ENCODE results near the gene ALPG.
A peak's percentile ranks its signal among the peaks of the same experiment; 100 is the strongest.
"Not testable (repeated sequence)": the region's sequence is repeated elsewhere in the genome, so short reads cannot be mapped to it uniquely, and the experiment has no call there.

ALPG gene

DNA sequence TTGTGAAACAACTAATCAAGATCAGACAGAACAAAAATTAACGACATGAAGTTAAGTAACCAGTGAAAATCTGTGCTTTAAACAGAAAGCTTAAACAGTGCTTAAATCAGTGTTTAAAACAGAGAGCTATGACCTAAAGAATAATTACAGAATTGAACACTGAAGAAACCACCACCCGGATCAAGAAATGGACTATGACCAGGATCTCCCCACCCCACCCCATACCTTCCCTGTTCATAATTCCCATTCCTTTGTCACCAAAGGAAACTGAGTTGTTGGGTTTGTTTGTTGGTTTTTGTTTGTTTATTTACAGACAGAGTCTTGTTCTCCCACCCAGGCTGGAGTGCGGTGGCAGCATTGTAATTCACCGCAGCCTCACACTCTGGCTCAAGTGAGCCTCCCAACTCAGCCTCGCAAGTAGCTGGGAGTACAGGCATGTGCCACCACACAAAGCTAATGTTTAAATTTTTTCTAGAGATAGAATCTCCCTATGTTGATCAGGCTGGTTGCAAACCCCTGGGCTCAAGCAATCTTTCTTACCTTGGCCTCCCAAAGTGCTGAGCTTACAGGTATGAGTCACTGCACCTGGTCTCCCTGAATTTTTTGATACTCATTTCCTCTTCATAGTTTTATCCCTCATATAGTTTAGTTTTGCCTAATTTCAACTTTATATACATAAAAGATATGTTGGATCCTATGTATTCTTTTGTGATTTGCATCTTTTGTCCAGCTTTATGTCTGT lies 8.2 kb upstream of the ALPG start:
- no peak for DNase-seq

DNA sequence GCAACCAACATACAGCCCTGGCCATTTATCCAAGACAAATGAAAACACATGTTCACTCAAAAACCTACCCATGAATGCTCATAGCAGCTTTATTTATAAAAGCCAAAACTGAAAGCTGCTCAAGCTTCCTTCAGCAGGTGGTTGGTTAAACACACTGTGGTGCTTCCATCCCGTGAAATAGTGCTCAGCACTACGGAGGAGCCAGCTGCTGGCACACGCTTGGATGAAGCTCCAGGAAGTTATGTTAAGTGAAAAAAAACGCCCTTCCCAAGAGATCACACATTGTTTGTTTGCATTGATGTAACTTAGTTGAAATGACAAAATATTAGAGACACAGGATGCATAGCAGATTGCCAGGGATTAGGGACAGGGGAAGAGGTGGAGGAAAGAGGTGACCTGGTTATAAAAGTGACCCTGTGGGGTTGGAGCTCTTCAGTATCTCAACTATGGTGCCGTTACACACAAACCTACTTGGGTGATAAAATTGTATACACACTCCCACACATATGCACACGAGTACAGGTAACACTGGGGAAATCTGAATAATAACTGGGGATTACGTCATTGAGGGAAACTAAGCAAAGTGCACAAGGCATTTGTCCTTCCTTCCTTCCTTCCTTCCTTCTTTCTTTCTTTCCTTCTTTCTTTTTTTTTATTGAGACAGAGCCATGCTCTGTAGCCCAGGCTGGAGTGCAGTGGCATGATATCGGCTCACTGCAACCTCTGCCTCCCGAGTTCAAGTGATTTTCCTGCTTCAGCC lies 6.2 kb upstream of the ALPG start:
- no peak for DNase-seq

DNA sequence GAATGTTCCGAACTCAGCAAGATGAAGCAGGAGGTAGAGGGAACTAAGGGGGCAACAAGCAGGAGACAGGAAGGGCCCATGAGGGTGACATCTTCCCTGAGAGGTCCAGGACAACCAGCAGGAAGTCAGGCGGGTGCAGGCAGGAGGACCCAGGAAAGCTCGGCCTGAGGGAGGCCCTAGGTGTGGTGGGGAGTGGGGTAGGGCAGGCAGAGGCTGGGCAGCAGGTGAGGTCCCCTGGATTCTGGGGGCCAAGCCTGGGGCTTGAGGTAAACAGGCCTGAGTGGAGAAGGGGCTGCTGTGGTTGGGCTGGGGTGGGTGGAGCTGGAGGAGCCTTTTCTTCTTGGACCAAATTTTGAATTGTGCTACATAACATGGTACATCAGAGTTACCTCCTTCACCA lies 4.1 kb upstream of the ALPG start:
- DNase-seq: no peak

DNA sequence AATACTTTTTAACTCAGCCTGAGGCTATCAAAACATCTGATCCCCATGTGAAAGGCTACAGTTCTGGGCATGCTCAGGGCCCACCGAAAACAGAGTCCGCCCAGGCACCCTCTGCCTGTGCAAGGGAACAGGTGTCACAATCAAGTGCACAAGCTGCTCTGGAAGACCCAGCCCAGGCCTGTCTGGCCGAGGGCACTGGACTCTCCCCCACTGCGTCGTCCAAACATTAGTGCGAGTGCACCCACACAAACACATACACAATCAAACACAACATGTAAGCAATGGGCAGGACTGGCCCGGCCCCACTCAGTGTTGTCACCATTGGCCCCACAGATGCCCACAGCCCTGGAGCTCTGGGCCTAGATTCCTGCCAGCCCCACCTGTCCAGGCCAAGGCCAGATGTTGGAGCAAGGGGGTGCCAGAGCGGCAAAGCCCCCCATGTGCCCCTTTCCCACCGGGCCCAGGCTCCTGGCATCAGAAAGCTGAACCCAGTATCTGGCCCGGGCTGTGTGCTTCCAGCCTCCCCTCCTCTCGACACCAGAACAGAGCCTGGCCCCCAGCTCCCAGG lies 617 bp upstream of the ALPG start:
- DNase-seq: no peak

DNA sequence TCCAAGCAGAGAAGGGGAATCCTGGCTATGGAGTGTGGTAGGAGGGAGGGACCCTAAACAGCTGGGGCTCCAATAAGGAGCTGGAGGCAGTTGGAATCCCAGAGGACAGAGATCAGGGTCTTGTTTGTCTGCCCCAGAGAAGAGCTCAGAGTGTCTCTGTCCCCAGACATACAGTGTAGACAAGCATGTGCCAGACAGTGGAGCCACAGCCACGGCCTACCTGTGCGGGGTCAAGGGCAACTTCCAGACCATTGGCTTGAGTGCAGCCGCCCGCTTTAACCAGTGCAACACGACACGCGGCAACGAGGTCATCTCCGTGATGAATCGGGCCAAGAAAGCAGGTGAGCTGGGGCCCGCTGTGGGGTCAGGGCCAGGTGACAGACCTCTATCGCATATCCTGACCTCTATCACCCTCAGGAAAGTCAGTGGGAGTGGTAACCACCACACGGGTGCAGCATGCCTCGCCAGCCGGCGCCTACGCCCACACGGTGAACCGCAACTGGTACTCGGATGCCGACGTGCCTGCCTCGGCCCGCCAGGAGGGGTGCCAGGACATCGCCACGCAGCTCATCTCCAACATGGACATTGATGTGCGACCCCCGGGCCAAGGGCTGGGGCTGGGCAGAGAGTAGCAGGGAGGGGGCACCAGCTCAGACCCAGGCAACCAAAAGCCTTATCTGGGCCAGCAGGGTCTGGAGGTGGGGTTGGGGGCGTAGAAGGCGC lies 945 bp downstream of the ALPG start:
- not testable (repeated sequence) for DNase-seq

DNA sequence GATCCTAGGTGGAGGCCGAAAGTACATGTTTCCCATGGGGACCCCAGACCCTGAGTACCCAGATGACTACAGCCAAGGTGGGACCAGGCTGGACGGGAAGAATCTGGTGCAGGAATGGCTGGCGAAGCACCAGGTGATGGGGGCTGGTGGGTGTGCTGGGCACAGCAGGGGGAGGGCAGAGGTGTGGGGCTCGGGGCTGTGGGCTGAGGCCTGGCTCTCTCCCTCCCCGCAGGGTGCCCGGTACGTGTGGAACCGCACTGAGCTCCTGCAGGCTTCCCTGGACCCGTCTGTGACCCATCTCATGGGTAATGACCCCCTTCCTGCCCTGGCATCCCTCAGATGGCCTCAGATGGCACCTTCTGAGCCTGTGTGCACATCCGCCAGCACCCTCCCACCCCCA lies 1.6 kb downstream of the ALPG start:
- not testable (repeated sequence) for DNase-seq

DNA sequence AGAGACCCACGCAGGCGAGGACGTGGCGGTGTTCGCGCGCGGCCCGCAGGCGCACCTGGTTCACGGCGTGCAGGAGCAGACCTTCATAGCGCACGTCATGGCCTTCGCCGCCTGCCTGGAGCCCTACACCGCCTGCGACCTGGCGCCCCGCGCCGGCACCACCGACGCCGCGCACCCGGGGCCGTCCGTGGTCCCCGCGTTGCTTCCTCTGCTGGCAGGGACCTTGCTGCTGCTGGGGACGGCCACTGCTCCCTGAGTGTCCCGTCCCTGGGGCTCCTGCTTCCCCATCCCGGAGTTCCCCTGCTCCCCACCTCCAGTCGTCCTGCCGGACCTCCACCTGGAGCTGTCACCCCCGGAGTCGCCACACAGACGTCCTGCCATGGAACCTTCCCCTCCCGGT lies 3.0 kb downstream of the ALPG start:
- not testable (repeated sequence) for DNase-seq

DNA sequence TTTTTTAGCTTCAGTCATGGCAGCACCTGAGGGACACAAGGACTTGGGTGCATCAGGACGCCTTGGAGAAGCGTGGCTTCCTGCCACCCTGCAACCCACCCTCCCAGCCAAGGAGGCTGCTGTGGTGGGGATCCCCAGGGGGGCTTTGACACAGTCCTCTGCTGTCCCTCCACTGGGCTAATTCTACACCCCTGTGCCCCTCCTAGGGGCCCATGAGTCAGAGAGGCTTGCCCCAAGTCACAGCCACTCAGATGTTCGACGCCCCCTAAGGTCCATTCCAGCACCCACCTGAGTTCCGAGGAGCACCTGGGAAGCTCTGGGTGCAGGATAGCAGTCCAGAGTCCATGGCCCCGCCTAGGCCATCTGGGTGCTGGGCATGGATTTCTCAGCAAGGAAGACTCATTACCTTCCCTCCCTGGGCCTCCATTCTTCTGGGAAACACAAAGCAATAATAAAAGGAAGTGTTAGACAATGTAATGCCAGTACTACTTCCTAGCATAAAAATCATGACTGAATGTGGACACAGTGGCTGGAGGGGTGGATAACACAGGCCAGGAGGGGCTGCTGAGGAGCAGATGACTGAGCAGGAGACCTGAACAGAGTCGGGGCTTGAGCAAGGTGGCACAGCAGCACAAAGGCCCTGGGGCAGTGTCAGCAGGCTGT lies 3.7 kb downstream of the ALPG start:
- no peak for DNase-seq

DNA sequence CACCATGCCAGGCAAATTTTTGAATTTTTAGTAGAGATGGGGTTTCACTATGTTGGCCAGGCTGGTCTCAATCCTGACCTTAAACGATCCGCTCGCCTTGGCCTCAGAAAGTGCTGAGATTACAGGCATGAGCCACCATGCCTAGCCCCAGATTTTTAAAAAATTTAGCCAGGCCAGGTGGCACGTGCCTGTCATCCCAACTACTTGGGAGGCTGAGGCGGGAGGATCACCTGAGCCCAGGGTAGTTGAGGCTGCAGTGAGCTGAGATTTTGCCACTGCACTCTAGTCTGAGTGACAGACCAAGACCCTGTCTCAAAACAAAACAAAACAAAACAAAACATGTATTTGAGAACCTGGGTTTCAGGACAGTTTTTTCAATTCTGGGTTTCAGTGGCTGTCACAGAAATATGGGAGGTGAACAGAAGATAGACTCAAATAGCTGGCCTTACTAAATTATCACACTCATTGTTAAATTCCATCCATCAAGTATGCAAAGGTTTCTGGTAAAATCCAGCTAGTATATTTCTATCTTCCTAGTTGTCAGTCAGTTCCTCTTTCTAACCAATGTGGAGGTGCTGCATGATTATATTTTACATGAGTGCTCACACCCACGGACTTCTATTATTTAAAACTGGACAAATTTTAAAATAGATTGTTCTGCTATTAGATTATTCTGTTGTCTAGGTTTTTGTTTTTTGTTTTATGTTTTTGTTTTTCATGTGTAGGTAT lies 5.4 kb downstream of the ALPG start:
- DNase-seq: no peak

DNA sequence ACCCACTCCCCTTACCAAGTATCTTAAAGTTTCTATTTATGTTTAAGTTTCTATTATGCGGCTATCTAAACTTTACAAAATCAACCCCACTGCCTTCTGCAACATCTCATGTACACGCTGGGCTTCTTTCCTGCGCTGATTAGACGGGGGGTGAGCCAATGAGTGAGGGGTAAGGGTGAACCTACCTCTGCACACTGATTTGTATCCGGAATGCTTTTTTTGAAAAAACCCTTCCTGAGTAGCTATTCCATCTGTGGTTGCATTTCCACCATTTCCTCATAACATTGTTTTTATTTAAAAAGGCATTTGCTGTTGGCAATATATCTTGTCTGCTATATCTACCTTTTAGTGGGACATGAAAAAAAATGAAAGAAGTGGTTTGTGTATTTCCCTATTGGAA lies 6.3 kb downstream of the ALPG start:
- no peak for DNase-seq

DNA sequence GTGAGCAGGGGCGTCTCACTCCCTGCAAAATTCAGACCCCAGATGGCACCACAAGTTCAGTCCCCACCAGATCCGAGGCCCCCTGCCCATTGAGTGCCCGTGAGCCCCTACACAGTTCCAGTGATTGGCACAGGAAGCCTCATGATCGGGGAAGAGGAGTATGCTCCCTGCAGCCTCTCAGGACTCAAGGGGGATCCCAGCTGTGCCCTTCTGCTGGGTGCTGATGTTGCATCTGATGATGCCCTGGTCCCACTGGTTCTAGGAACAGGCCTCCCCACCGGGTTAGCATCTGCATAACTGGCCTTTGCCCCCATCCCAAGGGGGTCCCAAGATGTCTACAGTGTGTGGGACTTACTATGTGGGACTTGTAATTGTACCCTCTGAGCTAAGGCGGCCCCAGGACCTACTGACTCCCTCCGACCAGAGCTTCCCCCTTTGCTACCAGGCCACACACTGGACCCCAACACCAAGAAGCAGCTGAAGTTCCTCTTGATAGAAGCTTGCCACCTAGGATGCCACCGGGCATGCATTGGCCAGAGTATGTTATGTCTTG lies 8.6 kb downstream of the ALPG start:
- no peak for DNase-seq

DNA sequence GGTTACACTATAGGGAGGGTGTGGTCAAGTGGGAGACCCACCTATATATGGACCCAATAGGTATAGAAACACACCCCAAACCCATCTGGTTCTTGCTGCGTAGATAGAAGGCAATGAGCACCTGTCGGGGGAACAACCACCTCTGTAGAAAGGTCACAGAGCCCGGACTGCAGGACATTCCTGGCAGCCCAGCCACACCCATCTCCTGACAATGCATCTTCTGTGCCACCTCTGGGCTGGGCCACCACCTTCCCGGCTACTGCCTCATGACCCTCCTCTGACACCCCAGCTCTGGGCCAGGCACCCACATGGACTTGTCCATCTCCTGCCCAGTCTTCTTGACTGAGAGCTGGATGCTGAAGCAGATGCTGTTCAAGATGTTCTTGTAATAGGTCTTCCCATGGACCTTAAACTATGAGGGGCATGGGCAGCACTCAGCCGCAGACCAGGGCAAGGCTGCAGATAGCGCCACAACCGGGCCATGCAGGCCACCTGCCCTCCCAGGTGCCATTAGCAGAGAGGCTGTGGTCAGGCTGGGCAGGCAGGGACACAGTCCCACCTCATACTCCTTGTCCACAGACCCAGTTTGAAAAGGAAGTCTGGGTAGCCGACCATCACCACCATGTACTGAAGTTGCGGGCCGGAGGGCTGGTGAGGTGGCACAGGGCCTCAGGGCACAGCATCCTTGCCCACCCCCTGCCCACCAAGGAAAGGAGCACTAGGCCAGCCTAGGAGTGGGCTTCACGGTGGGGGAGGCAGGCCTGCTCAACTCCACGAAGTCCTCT lies 9.3 kb downstream of the ALPG start:
- DNase-seq: no peak

DNA sequence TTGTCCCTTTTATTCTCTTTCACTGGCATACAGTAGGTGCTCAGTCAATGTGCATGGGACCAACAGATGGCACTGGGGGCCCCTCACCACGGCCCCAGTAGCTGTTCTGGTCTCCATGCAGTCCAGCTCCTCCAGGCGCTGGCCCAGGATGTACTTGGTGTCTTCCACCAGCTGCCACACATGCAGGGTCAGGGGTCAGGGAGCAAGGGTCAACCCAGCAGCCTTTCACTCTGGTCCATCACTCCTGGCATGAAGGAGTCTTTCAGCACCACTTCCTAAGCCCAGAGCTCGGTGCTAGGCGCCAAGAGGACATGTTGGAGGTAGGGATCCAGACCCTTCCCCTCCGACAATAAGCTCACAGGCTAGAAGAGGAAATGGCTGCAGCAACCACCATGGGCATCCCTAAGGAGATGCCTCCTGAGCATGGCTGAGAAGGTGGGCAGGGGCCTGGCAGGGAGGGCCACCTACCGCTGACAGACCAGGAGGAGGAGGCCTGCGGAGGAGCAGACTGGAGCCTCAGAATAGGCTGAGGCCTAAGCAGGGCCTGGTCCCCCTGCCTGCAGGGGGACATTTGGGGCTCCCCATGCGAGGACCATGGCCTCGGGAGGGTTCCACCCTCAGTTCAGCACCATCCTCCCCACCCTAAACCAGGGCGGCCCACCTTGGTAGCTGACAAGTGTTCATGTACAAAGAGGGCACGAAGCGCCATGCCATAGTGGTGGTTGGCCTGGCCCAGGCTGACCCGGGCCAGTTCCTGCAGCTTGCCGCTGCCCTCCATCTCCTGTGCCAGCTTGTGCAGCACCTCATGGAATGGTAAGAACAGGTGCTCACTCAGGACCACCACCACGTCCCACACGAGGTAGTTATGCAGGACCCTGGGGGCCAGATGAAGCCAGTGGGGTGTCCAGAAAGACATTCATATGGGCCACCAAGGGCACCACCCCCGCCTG lies 10.2 kb downstream of the ALPG start:
- no peak for DNase-seq

DNA sequence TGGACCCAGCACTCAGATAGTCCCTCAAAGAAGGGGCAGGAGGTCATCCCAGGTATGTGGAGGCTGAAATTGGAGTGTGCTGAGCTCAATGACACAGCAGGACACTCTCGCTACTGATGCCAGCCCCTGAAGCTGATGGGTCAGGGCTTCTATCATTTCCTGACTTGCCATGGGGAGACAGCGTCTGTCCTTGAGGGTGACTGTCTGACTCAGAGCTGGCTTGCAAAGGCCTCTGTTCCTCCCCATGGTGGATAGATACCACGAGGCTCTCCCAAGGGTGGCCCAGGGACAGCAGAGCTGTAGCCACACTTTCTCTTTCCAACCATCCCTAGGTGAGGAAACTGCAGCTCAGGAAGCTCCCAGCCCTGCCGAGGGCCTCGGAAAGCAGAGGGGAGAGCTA lies 10.8 kb downstream of the ALPG start:
- no peak for DNase-seq

DNA sequence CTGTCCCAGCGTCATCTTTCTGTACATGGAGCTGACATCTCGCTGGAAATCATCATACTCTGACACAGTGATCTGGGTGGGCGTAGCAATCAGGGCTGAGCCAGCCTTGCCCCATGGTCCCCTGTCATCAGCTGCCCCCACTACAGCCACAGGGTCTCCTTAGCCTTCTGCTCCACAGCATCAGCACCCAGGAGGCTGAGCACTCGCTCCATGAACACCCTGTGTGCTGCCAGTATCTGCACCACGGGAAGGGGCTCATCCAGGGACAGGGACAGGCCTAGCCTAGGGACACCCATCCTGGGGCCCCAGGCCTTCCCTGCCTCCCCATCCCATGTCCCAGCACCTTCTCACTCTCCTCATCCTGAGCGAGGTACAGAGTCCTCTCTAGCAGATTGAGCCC lies 11.4 kb downstream of the ALPG start:
- no peak for DNase-seq

DNA sequence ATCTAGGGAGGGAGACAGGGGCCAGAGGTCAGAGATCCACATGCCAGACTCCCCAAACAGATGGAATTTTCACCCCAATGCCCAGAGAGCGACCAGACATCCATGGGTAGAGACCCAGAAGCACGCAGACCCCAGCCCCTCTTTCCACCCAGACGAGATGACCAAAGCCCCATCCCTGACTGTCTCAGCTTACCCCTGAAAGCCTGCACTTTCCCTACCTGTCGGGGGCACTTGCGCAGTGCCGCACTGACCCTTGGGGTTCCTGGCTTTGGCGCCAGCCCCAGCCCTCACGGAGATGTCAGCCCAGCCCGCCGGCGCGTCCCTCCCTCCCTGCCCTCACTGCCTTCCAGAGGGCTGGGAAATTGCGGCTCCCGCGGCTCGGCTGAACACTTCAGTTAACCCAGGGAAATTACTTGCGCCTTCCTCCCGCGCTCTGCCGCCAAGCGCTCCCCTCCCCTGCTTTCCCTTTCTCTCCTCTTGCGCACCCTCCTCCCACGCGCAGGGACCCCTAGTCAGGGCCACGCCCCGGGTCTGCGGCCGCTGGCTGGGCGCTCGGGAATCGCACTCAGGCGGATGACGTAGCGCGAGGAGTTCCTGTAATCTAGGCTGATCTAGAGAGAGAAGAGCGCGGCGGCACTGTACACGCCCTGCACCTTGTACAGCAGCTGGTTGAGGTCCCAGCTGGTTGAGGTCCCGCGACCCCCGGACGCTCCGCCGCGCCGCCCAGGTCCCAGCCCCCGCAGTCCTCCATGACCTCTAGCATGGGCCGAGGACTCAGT lies 12.0 kb downstream of the ALPG start:
- DNase-seq: peak in 1 of 2 experiments; percentile 34

DNA sequence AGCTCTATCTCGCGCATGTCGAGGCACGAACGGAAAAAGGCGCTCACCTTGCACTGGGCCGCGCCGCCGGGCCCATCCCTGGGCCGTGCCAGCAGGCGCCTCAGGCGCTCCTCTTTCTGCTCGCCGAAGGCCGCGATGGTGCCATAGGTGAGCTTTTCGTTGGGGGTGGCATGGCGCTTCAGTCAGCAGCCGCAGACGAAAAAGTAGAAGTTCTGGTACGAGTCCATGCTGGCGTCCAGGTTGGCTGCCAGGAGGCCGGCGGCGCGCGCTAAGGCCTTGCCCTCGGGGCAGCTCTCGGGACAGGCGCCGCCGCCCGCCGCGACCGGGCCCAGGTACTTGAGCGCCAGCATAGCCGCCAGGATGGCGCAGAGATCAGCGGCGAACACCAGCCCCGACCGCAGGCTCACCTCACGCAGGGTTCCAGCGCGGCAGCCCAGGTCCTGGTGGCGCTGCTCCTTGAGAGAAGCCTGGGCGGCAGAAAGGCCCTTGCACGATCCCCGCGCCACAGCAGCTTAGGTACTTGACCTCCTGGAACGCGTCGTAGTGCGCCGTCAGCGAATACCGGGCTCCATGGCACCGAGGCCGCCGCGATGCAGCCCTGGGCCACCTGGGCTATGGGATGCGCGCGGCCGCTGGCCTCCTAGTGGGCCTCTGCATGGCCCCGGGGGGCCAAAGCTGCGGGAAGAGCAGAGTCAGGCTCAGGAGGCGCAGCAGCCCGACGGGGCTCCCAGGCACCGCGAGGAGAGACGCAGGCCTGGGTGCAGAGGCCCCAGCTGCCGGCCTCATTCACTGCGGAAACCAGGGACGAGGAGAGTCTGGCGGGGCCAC lies 12.8 kb downstream of the ALPG start:
- DNase-seq: peak in 1 of 2 experiments; percentile 20

DNA sequence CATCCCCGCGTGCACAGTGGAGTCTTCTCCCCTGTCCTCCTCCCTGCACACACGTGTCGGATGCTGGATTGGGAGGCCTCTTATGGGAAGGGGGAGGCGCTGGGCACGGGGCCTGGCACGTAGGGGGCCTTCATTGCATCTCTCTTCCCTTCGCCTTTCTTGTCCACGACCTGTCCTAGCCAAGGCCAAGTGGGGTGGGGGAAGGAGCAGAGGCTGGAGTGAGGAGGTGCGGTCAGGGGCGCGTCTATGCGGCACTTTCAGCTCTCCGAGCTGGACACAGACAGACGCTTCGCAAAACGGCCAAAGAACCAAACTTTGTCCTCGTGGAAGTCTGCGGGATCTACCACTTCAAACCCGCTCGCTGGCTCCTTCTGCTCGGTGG lies 13.4 kb downstream of the ALPG start:
- DNase-seq: no peak
